Activated CD8-positive, alpha-beta T cell treated with anti-CD3 and anti-CD28 coated beads for 36 hours (primary cell): ENCODE data around the gene PIK3R4. TPM values are rescaled to one million over a fixed set of nuclear protein-coding genes. Genes with fewer than 3 reads are reported as not detected.

Experiments used
- ATAC-seq: fragments of 200-7000 bp; cut with Tn5 transposase; one replicate; pipeline ENCODE4 v1.10.0; 2021; ENCODE audit warnings: mild to moderate bottlenecking, moderate library complexity
- CTCF ChIA-PET: fragments of 350-600 bp; sonication (Branson Sonifier 250); formaldehyde crosslinking; loops from one replicate; lab custom pipeline; 2021; ENCODE audit warnings: antibody characterized with exemption; lab: Charles Lee
- POLR2A ChIA-PET: fragments of 350-600 bp; sonication (Branson Sonifier 250); formaldehyde crosslinking; loops from one replicate; lab custom pipeline; 2021; ENCODE audit warnings: antibody characterized with exemption; lab: Charles Lee
- DNase-seq: peaks from one replicate; pipeline ENCODE4 v3.0.0-alpha.2; 2020
- H3K27ac Mint-ChIP-seq: one replicate; pipeline ENCODE4 v1.8.0; 2021; ENCODE audit warnings: mild to moderate bottlenecking, mixed read lengths
- H3K27me3 Mint-ChIP-seq: one replicate; pipeline ENCODE4 v1.8.0; 2021; ENCODE audit warnings: mixed read lengths
- H3K36me3 Mint-ChIP-seq: one replicate; pipeline ENCODE4 v1.8.0; 2021; ENCODE audit warnings: low read depth, mixed read lengths
- H3K4me1 Mint-ChIP-seq: one replicate; pipeline ENCODE4 v1.8.0; 2021; ENCODE audit warnings: low read depth, mixed read lengths
- H3K4me3 Mint-ChIP-seq: one replicate; pipeline ENCODE4 v1.8.0; 2021; ENCODE audit warnings: mild to moderate bottlenecking, moderate library complexity, mixed read lengths
- H3K9me3 Mint-ChIP-seq: one replicate; pipeline ENCODE4 v1.8.0; 2021; ENCODE audit warnings: mixed read lengths
- intact Hi-C: fragments of 100-400 bp; cut with micrococcal nuclease; formaldehyde crosslinking; loops from one replicate; pipeline ENCODE4 v1.10.0; 2022
- total RNA-seq, 2 experiments: library from RNA; stranded (reverse); gene quantifications; one replicate each; pipeline ENCODE4 v1.2.3, GENCODE V29; 2021
- TF ChIP-seq, protein P1 (sequence below): fragments of 200-600 bp; IDR thresholded peaks from one replicate; pipeline ENCODE4 v1.8.0; 2022; ENCODE audit warnings: antibody characterized with exemption, mild to moderate bottlenecking

Gene PIK3R4
- total RNA-seq, 2 experiments from 2014 or later = 27.4 to 28.4 TPM

DNA sequence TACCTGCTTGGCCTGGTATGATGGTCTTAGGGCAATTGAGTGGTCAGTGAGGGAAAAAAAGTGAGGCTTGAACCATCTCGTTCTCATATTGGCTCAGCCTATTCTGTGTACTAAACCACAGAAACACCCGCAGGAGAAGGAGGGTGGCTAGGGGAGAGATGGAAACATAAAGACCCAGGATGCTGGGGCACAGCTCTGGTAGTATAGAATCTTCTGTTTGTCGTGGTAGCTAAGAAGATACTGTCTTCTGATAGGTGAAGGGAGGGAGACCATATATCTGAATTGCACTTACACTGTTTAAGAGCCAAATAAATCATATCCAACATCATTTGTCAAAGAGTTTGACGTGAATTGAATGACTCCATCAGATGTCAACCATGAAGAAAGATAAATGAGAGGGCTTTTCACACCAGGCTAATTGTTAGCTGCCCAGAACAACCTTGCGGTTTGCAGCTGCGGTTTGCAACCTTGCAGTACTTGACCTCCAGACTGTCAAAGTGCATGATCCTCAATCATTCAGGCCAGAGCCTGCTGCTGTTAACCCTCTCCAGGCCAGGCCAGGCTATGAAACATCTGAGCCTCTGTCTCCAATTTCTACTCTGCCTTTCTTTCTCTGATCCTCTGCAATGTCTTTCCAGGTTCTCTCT lies 40.9 kb upstream of the PIK3R4 start:
- Mint-ChIP-seq H3K27ac (no peak overlapping the region), H3K27me3 (peaks cover 8% of the 10 kb centered on the region), H3K9me3 (no peaks in the 10 kb centered on the region), H3K4me1 (no peaks in the 10 kb centered on the region), H3K36me3 (no peaks in the 10 kb centered on the region), H3K4me3 (no peak overlapping the region)
- ChIA-PET CTCF (no interaction called here), POLR2A (no interaction called here)
- intact Hi-C loops = no loop called here
- TF ChIP-seq, protein P1, sequence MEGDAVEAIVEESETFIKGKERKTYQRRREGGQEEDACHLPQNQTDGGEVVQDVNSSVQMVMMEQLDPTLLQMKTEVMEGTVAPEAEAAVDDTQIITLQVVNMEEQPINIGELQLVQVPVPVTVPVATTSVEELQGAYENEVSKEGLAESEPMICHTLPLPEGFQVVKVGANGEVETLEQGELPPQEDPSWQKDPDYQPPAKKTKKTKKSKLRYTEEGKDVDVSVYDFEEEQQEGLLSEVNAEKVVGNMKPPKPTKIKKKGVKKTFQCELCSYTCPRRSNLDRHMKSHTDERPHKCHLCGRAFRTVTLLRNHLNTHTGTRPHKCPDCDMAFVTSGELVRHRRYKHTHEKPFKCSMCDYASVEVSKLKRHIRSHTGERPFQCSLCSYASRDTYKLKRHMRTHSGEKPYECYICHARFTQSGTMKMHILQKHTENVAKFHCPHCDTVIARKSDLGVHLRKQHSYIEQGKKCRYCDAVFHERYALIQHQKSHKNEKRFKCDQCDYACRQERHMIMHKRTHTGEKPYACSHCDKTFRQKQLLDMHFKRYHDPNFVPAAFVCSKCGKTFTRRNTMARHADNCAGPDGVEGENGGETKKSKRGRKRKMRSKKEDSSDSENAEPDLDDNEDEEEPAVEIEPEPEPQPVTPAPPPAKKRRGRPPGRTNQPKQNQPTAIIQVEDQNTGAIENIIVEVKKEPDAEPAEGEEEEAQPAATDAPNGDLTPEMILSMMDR = no peak
- ATAC-seq (no peak), DNase-seq (no peak)

DNA sequence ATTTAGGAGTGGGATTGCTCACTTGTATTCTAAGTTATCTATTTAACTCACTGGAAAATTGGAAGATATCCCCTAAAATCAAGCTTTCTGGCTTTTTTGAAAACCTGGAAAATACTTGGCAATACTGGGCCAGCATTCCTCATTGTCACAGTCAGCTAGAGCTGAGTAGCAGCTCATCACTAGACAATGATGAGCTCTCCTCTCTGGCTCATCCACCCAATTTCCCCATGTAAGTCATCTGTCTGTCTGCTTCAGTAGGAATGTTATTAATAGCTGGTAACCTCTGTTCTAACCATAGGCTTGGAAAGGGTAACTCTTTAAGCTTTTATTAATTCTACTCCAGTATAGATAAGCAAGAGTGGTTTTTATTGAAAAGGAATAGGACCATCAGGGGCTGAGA lies 39.7 kb upstream of the PIK3R4 start:
- no peaks in the 10 kb centered on the region for H3K4me1 Mint-ChIP-seq
- no peaks in the 10 kb centered on the region for H3K36me3 Mint-ChIP-seq
- TF ChIP-seq, protein P1 = no peak
- DNase-seq (no peak), ATAC-seq (no peak)
- H3K27me3 Mint-ChIP-seq = peaks cover 6% of the 10 kb centered on the region
- POLR2A ChIA-PET = interaction anchor here (0.5 kb wide), 1 partner anchor 192 kb away, joined by 3 read pairs; no protein-coding TSS in a partner anchor
- H3K4me3 Mint-ChIP-seq = no peak overlapping the region
- no peaks in the 10 kb centered on the region for H3K9me3 Mint-ChIP-seq
- CTCF ChIA-PET = interaction anchor here (1.1 kb wide), 1 partner anchor 107 kb away, joined by 3 read pairs; no protein-coding TSS in a partner anchor
- H3K27ac Mint-ChIP-seq = no peak overlapping the region
- intact Hi-C loops = no loop called here

DNA sequence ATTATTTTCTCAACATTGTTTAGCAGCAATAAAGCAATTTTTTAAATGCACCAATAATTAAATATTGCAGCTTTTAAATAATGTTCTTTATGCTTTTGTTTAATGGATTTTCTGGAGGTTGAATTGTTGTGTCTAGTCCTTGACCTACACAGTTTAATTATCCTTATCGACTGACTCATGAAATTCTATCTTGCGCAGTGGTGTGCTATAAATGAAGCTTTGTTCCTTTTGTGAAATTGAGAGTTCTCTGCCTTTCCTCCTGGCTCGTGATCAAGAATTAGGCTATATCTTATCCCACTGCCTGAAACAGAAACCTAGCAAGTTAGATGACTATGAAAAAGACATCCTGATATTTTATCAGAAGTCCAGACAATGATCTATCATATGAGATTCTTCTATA lies 37.0 kb upstream of the PIK3R4 start:
- H3K4me3 Mint-ChIP-seq = no peak overlapping the region
- no peaks in the 10 kb centered on the region for H3K9me3 Mint-ChIP-seq
- TF ChIP-seq, protein P1 = no peak
- no peaks in the 10 kb centered on the region for H3K36me3 Mint-ChIP-seq
- no peaks in the 10 kb centered on the region for H3K4me1 Mint-ChIP-seq
- CTCF ChIA-PET = no interaction called here
- POLR2A ChIA-PET = no interaction called here
- no peak overlapping the region for H3K27ac Mint-ChIP-seq
- no peak for DNase-seq
- H3K27me3 Mint-ChIP-seq = no peaks in the 10 kb centered on the region
- intact Hi-C loops = no loop called here
- ATAC-seq = no peak

DNA sequence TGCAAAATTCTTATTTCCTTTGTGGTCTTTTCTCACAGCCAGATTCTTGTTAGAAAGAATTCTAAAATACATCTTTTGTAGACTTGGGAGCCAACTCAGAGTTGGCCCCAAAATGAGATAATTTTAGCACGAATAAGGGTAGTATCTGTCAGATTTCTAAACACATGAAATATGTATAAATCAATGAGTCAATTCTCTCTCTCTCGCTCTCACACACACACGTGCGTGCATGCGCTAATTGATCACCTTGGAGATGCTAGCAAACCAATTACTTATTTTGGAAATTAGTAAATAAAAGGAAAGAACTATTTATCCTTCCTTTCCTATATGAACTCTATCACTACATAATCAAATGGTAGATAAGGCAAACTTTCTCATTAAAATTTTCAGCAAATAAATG lies 32.9 kb upstream of the PIK3R4 start:
- intact Hi-C loops = no loop called here
- H3K9me3 Mint-ChIP-seq = no peaks in the 10 kb centered on the region
- no peaks in the 10 kb centered on the region for H3K4me1 Mint-ChIP-seq
- POLR2A ChIA-PET = no interaction called here
- DNase-seq = no peak
- H3K4me3 Mint-ChIP-seq = no peak overlapping the region
- CTCF ChIA-PET = no interaction called here
- ATAC-seq = no peak
- H3K36me3 Mint-ChIP-seq = no peaks in the 10 kb centered on the region
- H3K27me3 Mint-ChIP-seq = peaks cover 2% of the 10 kb centered on the region
- TF ChIP-seq, protein P1 = no peak
- H3K27ac Mint-ChIP-seq = no peak overlapping the region

DNA sequence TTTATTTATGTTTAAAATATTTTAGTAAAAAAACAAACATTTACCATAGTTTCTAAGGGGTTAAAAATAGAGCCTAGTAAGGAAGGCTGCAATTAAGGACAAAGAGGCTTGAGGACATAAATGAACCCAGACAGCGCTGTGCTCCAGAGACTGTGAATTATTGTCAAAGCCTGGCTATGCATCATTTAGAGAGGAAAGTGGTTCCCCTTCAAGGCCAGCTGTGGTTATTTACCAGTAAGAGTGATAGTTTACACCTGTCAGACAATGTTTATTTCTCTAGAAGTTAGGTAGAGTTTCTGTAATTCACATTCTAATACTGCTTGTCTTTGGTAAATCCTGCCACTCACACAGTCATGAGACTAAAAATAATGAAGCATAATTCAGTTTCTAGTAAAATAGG lies 32.4 kb upstream of the PIK3R4 start:
- no peak overlapping the region for H3K27ac Mint-ChIP-seq
- intact Hi-C loops = no loop called here
- CTCF ChIA-PET = no interaction called here
- POLR2A ChIA-PET = no interaction called here
- peaks cover 2% of the 10 kb centered on the region for H3K27me3 Mint-ChIP-seq
- ATAC-seq (no peak), DNase-seq (no peak)
- H3K9me3 Mint-ChIP-seq = no peaks in the 10 kb centered on the region
- H3K4me1 Mint-ChIP-seq = no peaks in the 10 kb centered on the region
- TF ChIP-seq, protein P1 = no peak
- H3K4me3 Mint-ChIP-seq = no peak overlapping the region
- no peaks in the 10 kb centered on the region for H3K36me3 Mint-ChIP-seq
